DOHH2 (cell line): Measurements from ENCODE around the gene TFF2.

Experiments
- CTCF ChIP-seq: fragments of 200-600 bp; sonication (generic); IDR thresholded peaks from one replicate; pipeline ENCODE4 v1.5.1; 2014; ENCODE audit warnings: antibody characterized with exemption, mild to moderate bottlenecking, low read depth, low read length; ENCODE audit not compliant: poor library complexity, severe bottlenecking
- EZH2phosphoT487 ChIP-seq: fragments of 200-600 bp; sonication (generic); IDR thresholded peaks from 2 replicates; pipeline ENCODE4 v1.6.1; 2017; ENCODE audit warnings: borderline replicate concordance, mild to moderate bottlenecking, antibody characterized with exemption, low read length, moderate library complexity, mixed read lengths

DNA sequence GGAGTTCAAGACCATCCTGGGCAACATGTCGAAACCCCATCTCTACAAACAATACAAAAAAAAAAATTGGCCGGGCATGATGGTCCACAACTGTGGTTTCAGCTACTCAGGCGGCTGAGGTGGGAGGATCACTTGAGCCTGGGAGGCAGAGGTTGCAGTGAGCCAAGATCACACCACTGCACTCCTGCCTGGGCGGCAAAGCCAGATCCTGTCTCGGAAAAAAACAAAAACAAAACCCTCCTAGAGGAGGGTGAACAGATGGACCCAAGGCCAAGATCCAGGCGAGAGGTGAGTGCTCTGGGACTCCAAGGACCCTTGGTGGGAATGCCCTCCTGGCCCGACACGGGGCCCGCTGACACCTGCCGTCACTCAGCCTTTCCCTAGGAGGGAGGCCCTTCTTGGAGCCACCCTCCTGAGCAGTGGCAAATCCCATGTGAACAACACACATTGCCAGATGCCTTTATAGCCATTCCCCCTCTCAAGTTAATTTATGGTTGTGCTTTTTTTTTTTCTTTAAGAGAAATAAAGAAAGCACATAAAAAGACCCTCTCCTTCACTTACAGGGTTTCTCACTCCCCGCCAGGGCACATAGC is 380 bp downstream of the TFF2 start:
- TF ChIP-seq CTCF (no peak), EZH2phosphoT487 (no peak)
